GM19238 (cell line): ENCODE results near the gene CNPY4.

Source experiments
- DNase-seq: peaks from one replicate; pipeline ENCODE4 v3.0.0; 2011; ENCODE audit warnings: low spot score; ENCODE audit not compliant: insufficient read length

Gene CNPY4

DNA sequence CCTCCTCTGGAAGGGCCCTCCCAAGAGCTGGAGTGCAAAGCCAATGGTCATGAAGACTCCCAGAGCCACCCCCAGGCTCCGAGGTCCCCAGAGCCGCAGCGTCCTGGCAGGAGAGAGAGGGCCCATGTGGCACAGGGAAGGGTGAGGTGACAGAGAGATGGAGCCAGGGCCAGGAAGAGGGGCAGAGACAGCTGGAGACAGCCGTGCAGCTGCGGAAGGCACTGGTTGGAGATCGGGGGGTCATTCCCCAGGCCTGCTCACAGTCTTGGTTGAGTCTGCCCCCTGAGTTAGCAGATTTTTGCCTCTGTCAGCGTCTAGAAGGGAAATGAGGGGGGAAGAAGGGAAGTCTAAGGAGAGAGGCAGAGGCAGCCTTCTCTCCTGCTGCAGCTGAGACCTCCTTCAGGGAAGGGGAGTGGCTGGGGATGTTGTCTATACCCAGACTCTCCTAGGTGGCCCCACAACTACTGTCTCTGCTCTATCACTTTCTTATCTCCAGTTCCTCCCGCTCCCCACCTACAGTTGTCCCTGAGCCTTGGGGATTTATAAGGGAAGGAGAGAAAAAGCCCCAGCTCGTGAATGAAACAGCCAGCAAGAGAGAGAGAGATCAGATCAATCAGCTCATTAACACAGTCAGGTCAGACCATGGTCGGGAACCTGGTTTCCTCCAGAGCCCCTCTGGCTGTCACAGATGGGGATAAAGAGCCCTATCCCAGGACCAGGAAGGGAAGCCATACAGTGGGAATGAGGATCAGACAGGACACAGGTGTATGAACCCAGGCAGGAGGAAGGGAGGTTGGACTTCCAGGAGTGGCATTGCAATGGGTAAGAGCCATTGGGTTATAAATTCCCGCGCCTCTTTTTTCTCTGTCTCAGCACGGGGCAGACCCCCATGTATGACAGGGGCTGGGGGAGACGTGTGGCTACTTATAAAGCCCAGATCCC lies 47.8 kb downstream of the CNPY4 start:
- DNase-seq, result no peak

DNA sequence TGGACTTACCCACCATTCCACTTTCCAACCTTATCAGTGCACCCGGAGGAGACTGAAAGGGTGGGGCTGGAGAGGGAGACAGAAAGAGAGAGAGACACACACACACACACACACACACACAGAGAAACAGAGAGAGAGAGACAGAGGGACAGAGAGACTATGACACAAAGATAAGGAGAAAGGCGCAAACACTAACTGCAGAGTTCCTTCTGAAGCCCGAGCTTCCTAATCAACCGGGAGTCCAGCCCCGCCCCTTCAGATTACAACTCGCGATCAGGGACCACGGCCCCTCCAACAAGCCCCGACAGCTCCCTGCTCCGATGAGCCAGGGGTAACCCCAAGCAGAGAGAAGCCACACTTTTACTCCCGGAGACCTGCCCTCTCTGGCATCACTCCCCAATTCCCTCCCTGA lies 48.5 kb downstream of the CNPY4 start:
- DNase-seq, result no peak

DNA sequence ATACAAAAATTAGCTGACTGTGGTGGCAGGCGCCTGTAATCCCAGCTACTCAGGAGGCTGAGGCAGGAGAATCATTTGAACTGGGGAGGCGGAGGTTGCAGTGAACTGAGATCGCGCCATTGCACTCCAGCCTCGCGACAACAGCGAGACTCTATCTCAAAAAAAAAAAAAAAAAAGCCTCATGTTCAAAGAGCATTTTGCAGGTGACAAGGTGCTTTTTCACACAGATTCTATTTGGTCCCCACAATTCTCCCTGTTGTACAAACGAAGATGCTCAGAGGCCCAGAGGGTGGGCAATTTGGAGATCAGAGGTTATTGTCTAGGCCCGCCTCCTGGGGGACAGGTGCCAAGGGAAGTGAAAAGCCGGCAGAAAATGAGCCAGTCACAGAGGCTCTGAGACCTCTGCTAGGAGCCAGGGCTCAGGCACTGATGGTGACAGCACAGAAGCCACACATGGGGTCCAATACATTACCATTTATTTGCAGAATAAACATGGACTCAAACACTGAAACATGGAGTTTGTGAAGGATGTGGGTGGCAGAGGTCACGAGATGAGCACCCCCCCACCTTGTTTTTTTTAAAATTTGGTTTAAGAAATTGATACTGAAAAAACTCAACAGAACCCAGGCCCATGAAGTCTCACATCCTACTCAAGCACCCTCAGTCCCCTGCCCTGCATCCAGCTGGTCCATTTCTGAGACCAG lies 49.9 kb downstream of the CNPY4 start:
- DNase-seq, result no peak

DNA sequence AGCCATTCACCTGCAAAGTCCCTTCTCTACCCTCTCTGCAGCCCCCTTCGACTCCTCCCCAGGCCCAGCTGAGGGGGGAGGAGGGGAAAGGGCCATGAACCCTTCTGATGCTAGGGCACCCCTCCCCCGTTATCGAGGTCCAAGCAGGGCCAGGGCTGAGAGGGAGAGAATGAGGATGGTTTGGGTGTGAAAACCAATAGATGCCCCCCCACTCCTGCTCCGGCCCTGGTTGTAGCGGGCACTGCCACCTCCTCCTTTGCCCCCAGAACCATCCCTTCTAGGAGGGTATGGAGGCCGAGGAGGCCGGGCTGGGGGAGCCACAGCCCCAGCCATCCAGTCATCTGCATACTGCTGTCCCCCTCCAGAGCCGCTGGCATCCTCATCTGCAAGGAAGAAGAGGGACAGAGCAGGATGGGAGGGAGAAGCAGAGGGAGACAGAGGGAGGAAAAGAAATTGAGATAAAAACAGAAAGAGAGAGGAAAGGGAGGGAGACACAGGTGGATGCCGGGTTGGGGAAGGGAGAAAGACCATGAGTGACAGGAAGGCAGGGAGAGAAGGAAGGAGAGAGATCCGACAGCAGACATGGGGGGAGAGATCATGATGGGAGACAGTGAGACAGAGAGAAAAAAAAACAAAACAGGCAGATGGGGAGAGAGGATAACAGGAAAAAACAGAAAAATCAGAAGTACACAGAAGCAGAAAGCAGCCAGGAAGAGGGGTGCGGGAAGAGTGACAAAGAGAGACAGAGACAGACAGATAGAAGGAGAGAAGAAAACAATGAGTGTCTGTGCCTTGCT lies 50.9 kb downstream of the CNPY4 start:
- DNase-seq, result no peak

DNA sequence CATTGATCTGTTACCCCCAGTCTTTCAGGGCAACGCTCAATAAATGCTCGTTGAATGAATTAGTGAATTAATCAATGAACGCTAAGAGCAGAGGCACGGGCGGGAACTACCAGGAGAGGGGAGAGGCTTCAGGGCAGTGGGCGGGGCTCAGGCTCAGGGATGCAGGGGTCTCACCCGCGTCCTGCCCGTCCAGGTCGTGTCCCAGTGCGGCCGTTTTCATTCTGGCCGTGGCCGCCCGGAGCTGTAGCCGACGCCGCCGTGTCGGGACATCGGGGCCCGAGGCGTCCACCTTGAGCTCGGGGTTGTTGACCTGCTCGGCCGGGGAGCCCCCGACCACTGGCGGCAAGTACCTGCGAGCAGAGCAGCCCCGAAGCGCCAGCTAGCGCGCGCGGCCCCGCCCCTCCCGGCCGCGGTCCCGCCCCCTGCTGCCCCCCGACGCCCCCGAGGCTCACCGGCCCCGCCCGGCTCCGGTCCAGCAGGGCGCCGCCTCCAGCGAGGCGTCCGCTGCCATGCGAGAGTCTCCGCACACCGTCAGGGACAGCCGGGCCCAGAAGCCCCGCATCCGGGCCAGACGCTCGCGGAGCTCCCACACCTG lies 51.8 kb downstream of the CNPY4 start:
- no peak for DNase-seq

DNA sequence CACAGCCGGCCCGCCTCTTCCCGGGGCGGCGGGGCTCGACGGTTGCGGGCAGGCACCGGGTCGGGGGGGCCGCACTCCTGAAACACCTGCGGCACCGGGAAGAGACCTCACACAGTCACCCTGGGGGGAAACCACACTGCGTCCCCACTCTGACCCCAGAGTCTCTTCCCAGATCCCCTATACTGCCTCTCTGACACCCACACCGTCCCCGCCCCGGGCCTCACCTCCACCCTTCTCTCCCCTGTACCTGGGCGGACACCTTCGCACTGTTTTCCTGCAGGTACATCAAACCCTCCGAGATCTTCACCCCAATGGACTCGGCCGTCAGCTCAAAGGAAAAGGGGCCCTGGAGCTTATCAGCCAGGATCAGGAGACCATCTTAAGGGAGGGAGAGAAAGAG lies 52.4 kb downstream of the CNPY4 start:
- no peak for DNase-seq

DNA sequence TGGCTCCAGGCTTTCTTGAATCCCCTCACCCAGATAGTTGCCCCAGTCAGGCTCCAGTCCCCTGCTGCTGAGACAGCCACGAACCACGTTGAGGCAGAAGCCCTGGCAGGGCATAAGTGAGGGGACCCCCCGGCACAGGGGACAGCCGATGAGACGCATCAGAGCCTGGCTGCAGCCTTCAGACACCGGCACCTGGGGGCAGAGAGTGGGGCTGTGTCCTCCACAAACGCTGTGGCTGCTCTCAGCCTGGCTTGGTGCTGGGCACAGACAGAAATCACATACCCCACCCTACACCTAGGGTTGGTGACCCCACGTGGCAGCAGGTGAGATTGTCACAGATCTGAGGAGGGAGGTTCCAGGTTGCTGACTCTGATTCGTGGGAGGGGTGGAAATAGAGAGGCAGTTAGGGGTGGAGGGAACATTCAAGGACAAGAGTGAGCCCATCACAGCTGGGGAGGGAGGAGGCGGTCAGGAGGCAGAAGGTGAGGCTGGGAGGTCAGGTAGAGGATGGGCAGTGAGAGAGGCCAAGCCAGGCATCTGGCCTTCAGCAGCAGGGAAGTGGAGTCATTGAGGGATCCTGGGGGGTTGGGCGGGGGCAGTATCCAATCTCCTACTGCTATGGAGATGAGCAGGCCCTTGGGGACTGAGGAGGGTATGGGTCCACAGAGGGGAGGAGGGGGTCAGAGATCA lies 54.5 kb downstream of the CNPY4 start:
- DNase-seq, result no peak

DNA sequence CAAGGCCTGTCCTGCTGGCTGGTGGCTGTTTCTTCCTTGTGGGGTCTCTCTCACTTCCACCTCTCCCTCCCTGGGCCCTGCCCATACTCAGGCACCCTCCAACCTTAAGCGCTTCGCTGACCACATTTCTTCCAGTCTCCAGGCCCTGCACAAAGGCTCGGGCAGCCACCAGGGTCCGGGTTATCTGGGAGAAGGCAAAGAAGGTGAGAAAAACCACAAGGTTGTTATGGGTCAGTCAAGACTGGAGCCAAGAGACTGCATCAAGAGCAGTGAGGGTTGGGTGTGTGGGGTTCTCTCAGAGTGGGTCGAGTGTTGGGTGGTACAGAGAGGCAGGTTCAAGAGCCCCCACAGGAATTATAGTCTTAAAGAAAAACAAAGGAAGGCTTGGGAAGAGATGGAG lies 55.1 kb downstream of the CNPY4 start:
- DNase-seq, result no peak
